GM11168 (cell line): ENCODE measurements around the gene MOB3B.

Experiments
- in situ Hi-C: fragments of 300-500 bp; cut with MboI; formaldehyde crosslinking; loops from one replicate; pipeline ENCODE4 v1.12.0; 2022; ENCODE audit warnings: low sequenced_read_pairs; ENCODE audit not compliant: unreplicated experiment

The MOB3B gene

DNA sequence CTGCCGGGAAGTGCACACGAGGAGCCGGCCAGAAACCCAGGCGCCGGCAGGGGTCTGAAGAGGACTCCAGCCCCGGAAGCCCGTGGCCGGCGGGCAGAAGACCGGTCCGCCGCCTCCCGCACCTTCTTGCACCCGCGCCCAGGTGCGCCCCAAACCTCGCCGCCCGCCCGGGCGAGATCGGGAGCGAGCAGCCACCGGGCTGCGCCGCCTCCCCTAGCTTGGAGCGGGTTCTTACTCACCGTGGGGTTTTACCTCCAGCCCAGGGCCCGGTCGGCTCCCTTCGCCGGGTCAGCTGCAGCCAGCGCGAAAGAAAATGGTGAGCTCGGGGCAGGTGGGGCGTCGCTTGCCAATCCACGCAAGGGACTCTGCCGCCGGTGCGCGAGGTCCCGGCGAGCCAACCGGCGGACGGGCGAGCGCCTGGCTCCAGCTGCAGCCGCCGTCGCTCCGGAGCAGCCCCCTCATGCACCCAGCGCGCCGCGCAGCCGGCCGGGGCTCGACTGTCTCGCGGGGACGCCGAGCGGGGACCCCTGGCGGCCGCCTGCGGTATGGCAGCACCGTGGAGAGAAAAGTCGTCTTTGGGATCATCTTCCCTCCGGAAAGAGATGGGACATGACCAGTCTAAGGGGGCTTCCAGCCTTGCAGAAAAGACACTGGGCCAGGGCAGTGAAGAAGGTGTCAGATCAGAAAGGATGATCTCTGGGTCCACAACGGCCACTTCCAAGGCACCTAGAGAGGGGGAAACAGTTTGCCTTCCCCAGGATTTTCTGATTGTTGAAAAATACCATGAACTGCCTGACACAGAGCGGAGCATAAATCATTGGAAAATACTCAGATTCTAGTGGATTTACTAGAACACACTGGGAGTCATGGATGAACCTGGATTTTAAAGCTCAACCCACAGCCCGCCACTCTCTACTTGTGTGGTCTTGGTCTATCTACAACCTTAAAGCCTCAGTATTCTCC lies at the start of gene MOB3B:
TSS of gene MOB3B (minus strand) at position 499 of the 963 bp plus-strand sequence. CDS start 74,264 bp downstream, outside the sequence.
- in situ Hi-C loops, result loop anchor here (5.0 to 10.0 kb wide), 2 partner anchors 85 to 197 kb away; no protein-coding TSS in a partner anchor

GRCh38 chr9:27573634-27574590 lies 44.3 kb upstream of the MOB3B start:
- in situ Hi-C loops, result no loop called here

DNA sequence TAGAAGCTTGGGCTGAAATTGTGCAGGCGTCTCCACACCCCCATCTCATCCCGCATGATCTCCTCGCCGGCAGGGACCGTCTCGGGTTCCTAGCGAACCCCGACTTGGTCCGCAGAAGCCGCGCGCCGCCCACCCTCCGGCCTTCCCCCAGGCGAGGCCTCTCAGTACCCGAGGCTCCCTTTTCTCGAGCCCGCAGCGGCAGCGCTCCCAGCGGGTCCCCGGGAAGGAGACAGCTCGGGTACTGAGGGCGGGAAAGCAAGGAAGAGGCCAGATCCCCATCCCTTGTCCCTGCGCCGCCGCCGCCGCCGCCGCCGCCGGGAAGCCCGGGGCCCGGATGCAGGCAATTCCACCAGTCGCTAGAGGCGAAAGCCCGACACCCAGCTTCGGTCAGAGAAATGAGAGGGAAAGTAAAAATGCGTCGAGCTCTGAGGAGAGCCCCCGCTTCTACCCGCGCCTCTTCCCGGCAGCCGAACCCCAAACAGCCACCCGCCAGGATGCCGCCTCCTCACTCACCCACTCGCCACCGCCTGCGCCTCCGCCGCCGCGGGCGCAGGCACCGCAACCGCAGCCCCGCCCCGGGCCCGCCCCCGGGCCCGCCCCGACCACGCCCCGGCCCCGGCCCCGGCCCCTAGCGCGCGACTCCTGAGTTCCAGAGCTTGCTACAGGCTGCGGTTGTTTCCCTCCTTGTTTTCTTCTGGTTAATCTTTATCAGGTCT lies 43.5 kb upstream of the MOB3B start, which contains the start of gene C9orf72:
TSS of gene C9orf72 (minus strand) at position 564 of the 716 bp plus-strand sequence. CDS start 6,361 bp downstream, outside the sequence.
- in situ Hi-C loops, result no loop called here

DNA sequence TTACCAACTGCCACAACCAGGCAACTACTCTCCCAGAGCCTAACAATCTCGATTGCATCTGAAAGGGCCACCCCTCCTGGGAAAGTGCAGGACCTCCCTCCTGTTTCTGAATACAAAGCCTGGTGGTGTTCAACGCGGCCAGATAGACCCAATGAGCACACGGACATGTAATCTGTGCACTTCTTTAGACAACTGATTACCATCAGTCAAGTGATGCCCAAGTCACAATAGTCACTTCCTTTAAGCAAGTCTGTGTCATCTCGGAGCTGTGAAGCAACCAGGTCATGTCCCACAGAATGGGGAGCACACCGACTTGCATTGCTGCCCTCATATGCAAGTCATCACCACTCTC lies 42.9 kb upstream of the MOB3B start:
- in situ Hi-C loops, result no loop called here

DNA sequence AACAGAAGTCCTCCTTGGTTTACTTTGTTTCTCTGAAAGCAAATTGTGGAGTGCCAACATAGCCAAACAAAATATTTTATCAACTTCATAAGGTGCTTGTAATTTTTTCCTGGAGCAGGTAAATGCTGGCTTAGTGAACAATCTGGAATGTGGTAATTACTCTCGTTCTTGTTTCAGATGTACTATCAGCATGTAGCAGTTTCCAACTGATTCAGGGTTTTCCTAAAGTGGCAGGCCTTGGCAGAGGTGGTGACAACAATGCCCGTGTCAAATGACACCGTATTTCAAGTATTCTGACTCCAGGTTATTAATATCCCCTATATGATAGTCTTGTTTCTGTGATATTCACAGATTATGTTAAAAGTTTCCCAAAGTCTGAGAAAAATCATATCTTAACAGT lies 42.4 kb upstream of the MOB3B start:
- in situ Hi-C loops, result no loop called here

- in situ Hi-C loops, result no loop called here
Observed at GRCh38 chr9:27571011-27571410, 41.4 kb upstream of the MOB3B start.

DNA sequence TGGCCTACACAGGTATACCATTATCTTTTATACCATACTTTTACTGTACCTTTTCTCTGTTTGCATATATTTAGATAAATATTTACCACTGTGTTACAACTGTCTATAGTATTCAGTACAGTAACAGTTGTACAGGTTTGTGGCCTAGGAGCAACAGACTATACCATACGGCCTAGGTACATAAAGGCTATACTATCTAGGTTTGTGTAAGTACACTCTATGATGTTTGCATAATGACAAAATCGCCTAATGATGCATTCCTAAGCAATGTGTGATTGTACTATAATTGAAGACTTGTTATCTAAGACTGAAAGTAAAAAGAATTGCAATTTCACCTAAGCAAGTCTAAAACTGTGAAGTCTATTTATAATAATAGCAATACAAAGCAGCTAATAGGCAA lies 39.8 kb upstream of the MOB3B start:
- in situ Hi-C loops, result no loop called here

DNA sequence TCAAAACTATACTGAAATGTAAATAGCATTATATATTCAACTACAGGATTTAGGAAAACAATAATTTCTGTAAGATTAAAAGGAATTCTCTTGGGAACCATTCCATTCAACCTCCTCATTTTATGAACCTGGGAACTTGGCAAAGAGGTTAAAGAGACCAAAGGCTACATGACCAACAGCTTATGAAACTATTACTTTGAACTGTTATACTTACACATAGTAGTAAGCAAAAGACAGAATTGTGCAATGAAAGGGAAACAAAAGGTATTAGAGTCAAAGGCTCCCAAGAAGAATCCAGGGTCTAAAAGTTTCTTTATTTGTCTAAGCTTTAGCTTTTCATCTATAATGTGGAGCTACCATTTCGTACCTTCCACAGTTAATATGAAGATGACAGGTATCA lies 36.5 kb upstream of the MOB3B start:
- in situ Hi-C loops, result no loop called here

DNA sequence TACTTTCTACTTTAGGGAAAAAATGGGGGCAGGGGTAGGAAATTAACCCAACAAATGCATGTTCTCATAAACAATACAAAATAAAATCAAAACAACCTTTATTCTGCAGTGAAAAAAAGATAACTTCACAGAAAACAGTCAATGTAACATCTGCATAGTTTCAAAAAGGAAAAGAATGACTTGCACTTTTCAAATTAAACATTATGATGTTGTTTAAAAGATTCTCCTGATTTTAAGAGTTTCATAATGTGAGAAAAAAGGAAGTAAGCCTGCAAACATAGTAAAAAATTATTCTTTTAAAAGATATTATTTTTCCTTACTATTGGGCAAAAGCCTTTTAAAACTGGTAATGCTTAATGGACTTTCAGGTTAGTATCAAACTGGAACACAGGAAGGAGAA lies 36.1 kb upstream of the MOB3B start:
- in situ Hi-C loops, result no loop called here

GRCh38 chr9:27564670-27565069 lies 35.1 kb upstream of the MOB3B start:
- in situ Hi-C loops, result no loop called here

- in situ Hi-C loops, result no loop called here
Observed at GRCh38 chr9:27563738-27564430, 34.3 kb upstream of the MOB3B start.

- in situ Hi-C loops, result no loop called here
Observed at GRCh38 chr9:27561685-27562084, 32.1 kb upstream of the MOB3B start.

DNA sequence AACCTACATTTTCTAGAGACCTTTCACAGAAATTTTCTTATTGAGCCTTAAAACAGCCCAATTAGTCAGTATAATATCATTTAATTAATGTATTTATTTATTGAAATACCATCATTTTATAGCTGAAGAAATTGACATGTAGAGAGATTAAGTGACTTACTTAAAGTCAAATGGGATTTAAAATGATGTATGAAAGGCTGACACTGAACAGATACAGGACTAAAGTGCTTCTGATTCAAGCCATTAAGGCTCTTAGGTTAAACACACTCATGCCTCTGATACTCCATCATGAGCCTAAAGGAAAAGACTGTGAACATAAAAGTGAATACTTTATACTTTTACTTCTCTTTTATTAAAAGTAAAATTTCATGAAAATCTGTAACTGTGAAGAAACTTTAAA lies 30.8 kb upstream of the MOB3B start:
- in situ Hi-C loops, result no loop called here

GRCh38 chr9:27558307-27558706 lies 28.7 kb upstream of the MOB3B start:
- in situ Hi-C loops, result no loop called here

- in situ Hi-C loops, result no loop called here
Observed at GRCh38 chr9:27556470-27556869, 26.9 kb upstream of the MOB3B start.

DNA sequence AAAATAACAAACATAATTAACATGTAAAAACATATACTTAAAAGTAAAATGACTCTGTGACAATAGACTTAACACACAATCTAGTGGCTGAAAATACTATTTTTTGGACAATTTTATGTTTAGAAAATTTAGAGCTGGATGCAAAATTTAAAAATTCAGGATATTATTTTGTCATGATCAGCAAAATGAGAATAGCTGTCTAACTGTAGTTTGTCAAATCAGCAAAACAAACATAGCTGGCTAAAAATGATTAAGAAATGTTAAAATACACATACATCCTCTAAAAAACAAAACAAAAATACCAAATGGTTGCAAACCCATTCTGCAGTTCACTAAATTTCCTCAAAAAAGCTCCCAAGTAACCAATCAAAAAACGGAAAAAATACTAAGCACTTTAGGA lies 25.1 kb upstream of the MOB3B start:
- in situ Hi-C loops, result no loop called here

DNA sequence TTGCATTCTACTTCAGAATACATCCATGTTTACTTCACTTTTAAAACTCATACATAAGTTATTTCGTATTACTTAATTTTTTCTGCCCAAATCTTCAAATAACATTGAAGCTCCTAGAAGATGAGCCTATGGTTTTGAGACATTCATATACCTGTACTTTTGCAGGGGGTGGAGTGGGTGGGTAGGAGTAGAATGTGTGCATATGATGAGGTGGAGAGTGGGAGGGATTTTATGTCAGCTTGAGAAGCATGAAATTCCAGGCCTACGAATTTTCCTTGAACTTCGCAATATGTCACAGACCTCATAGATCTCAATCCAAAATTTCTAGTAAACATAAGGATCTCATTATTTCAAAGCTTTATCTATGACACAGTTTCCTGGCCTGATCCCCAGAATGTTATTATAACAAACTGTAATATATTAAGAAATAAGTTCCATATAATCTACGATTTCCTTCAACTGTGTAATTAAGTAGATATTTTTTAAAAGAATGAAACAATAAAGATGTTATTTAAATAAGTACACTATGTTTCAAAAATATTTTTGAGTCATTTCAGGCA lies 19.7 kb upstream of the MOB3B start:
- in situ Hi-C loops, result no loop called here

GRCh38 chr9:27548055-27548741 lies 18.6 kb upstream of the MOB3B start:
- in situ Hi-C loops, result no loop called here

GRCh38 chr9:27545471-27545870 lies 15.9 kb upstream of the MOB3B start:
- in situ Hi-C loops, result no loop called here
